GM18508 (cell line): Measurements from ENCODE around the gene STARD13.
A peak's percentile ranks its signal among the peaks of the same experiment; 100 is the strongest.

ENCODE experiments used
- ATAC-seq: cut with Tn5 transposase; IDR thresholded peaks from one replicate; pipeline ENCODE4 v1.9.1; 2021; ENCODE audit warnings: moderate number of reproducible peaks; ENCODE audit not compliant: insufficient read depth, unreplicated experiment

Gene STARD13

GRCh38 chr13:33158271-33158670 is 127.3 kb downstream of the STARD13 start:
- no peak for ATAC-seq

- no peak for ATAC-seq
Measured at GRCh38 chr13:33154911-33155310, 130.6 kb downstream of the STARD13 start.

GRCh38 chr13:33153421-33154404 is 131.8 kb downstream of the STARD13 start:
- no peak for ATAC-seq

GRCh38 chr13:33152389-33152788 is 133.2 kb downstream of the STARD13 start:
- no peak for ATAC-seq

GRCh38 chr13:33150662-33151061 is 134.9 kb downstream of the STARD13 start:
- no peak for ATAC-seq

GRCh38 chr13:33150126-33150525 is 135.4 kb downstream of the STARD13 start:
- ATAC-seq: no peak

GRCh38 chr13:33147832-33148231 is 137.7 kb downstream of the STARD13 start:
- ATAC-seq: no peak

- peak; percentile 99 for ATAC-seq
Measured at GRCh38 chr13:33146843-33147611, 138.5 kb downstream of the STARD13 start.

GRCh38 chr13:33145667-33146066 is 139.9 kb downstream of the STARD13 start:
- ATAC-seq: no peak

- no peak for ATAC-seq
Measured at GRCh38 chr13:33144358-33144784, 141.2 kb downstream of the STARD13 start.

GRCh38 chr13:33139780-33140535 is 145.6 kb downstream of the STARD13 start:
- no peak for ATAC-seq

GRCh38 chr13:33139184-33139583 is 146.4 kb downstream of the STARD13 start:
- no peak for ATAC-seq

- no peak for ATAC-seq
Measured at GRCh38 chr13:33138441-33138840, 147.1 kb downstream of the STARD13 start.

- ATAC-seq: no peak
Measured at GRCh38 chr13:33137721-33138120, 147.8 kb downstream of the STARD13 start.

- ATAC-seq: no peak
Measured at GRCh38 chr13:33135097-33135496, 150.5 kb downstream of the STARD13 start.

- no peak for ATAC-seq
Measured at GRCh38 chr13:33134213-33134612, 151.3 kb downstream of the STARD13 start.

GRCh38 chr13:33132644-33133440 is 152.7 kb downstream of the STARD13 start:
- ATAC-seq: no peak

GRCh38 chr13:33129886-33130285 is 155.7 kb downstream of the STARD13 start:
- ATAC-seq: no peak

- no peak for ATAC-seq
Measured at GRCh38 chr13:33129094-33129832, 156.3 kb downstream of the STARD13 start.
